AG04450 (cell line): ENCODE measurements around the gene IFITM5. TPM values are rescaled to one million over a fixed set of nuclear protein-coding genes. Genes with fewer than 3 reads are reported as not detected.
"Not testable (repeated sequence)": the region's sequence is repeated elsewhere in the genome, so short reads cannot be mapped to it uniquely, and the experiment has no call there.

ENCODE experiments used
- CTCF ChIA-PET: fragments of 300-600, 350-600 bp; formaldehyde crosslinking; extraction: SDS; loops from one replicate; lab custom pipeline; 2022; ENCODE audit warnings: antibody characterized with exemption, inconsistent platforms; lab: Charles Lee
- POLR2A ChIA-PET: fragments of 350-600 bp; formaldehyde crosslinking; extraction: SDS; loops from one replicate; lab custom pipeline; 2021; ENCODE audit warnings: antibody characterized with exemption, inconsistent platforms; lab: Yijun Ruan, JAX
- DNase-seq: peaks from one replicate; pipeline ENCODE4 v3.0.0-alpha.2; 2011; ENCODE audit warnings: low read depth, low spot score
- H3K27ac ChIP-seq: one replicate; pipeline ENCODE4 v1.5.1; 2012; ENCODE audit warnings: low read depth, low read length, control low read depth
- H3K27me3 ChIP-seq: one replicate; pipeline ENCODE4 v1.6.0; 2012; ENCODE audit warnings: low read length; ENCODE audit not compliant: control insufficient read depth, insufficient read depth
- H3K4me3 ChIP-seq: 2 replicates; pipeline ENCODE4 v1.5.1; 2011; ENCODE audit warnings: mild to moderate bottlenecking, low read depth, low read length, control low read depth
- H3K9me3 ChIP-seq: 2 replicates; pipeline ENCODE4 v1.5.1; 2012; ENCODE audit warnings: low read length; ENCODE audit not compliant: control insufficient read depth, insufficient read depth
- polyA plus RNA-seq: library from polyadenylated mRNA; depleted of rRNA; stranded (reverse); fragments of >200 nt; gene quantifications from 2 replicates; pipeline ENCODE4 v1.2.3, GENCODE V29; 2011
- TF ChIP-seq, protein P1 (sequence below): IDR thresholded peaks from 2 replicates; pipeline ENCODE4 v1.5.1; 2011; ENCODE audit warnings: low read depth, low read length, control low read depth, inconsistent platforms

Gene IFITM5
- polyA plus RNA-seq, 1 experiment: not detected

DNA sequence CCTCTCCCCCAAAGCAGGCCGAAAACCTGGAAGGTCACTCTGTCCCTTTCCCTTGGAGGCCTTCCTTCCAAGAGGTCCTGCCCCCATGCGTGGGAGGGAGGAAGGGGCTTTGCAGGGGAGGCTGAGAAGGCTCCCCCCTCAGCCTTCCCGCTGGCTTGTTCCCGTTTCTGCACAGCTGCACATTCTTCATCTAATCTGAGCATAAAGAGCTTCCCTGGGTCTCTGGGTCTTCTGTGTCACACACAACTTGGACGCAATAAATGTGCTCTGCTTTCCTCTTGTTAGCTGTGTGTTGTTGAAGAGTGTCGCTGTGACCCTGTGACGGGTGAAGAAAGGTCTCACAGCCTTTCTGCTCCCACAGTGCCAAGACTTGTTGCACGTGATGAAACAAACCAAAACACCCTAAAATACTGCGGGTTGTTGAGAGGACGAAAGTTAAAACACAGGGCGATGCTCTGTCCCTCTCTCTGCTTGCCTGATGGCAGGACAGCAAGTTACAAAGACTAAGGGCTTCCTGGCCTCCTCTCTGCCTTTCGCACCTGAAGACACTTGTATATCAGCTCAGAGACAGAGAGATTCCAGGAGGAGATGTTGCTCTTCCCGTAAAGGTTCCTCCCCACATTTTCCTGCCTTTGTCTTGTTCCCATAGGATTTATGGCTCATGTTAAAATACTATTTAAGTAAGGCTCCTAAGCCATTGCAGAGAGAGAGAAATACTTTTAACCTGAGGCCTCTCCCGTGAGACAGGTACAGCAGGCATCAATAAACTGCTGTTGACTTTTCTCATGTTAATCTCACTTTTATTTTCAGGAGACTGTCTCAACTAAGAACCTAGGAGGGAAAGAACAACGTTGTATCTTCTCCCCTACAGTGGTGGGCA, 36.7 kb upstream of the IFITM5 start:
- TF ChIP-seq, protein P1, sequence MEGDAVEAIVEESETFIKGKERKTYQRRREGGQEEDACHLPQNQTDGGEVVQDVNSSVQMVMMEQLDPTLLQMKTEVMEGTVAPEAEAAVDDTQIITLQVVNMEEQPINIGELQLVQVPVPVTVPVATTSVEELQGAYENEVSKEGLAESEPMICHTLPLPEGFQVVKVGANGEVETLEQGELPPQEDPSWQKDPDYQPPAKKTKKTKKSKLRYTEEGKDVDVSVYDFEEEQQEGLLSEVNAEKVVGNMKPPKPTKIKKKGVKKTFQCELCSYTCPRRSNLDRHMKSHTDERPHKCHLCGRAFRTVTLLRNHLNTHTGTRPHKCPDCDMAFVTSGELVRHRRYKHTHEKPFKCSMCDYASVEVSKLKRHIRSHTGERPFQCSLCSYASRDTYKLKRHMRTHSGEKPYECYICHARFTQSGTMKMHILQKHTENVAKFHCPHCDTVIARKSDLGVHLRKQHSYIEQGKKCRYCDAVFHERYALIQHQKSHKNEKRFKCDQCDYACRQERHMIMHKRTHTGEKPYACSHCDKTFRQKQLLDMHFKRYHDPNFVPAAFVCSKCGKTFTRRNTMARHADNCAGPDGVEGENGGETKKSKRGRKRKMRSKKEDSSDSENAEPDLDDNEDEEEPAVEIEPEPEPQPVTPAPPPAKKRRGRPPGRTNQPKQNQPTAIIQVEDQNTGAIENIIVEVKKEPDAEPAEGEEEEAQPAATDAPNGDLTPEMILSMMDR: no peak
- no peak for DNase-seq
- Histone ChIP-seq H3K9me3 (peaks cover 16% of the 10 kb centered on the region), H3K27ac (no peak overlapping the region), H3K4me3 (no peak overlapping the region), H3K27me3 (no peaks in the 10 kb centered on the region)
- ChIA-PET POLR2A (no interaction called here), CTCF (no interaction called here)

DNA sequence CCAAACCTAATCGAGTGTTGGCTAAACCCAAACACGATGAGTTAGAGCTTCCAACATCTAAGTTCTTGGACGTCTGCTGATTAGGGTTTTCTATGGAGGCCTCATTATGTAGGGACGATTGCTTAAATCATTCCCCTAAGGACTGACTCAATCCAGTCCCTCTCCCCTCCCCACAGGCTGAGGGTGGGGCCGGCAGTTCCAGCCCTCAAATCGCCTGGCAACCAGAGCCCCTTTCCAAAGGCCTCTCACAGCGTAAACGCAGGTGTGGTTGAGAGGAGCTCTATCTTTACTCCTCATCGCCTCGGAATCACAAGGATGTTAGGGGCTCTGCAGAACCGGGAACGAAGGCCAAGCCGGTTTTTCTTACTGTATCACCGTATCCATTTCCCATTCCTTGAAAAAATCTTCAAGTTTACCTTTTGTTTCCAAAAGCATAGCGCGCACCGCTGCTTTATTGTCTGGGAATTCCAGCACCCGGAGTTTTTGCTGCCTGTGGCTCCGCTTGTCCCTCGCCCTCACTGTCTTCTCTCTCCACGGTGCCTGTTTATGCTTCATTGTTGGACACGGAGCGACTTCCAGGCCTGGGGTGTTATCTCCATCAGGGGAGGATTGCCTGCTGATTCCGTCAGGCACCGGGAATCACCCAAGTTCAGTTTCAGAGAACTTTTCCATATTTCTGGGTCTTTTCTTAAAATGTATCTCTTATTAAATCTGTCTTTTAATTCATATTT, 35.1 kb upstream of the IFITM5 start:
- H3K27ac ChIP-seq: no peak overlapping the region
- ChIA-PET CTCF (no interaction called here), POLR2A (no interaction called here)
- H3K4me3 ChIP-seq: no peak overlapping the region
- H3K27me3 ChIP-seq: no peaks in the 10 kb centered on the region
- DNase-seq: no peak
- H3K9me3 ChIP-seq: peaks cover 16% of the 10 kb centered on the region
- TF ChIP-seq, protein P1: no peak

DNA sequence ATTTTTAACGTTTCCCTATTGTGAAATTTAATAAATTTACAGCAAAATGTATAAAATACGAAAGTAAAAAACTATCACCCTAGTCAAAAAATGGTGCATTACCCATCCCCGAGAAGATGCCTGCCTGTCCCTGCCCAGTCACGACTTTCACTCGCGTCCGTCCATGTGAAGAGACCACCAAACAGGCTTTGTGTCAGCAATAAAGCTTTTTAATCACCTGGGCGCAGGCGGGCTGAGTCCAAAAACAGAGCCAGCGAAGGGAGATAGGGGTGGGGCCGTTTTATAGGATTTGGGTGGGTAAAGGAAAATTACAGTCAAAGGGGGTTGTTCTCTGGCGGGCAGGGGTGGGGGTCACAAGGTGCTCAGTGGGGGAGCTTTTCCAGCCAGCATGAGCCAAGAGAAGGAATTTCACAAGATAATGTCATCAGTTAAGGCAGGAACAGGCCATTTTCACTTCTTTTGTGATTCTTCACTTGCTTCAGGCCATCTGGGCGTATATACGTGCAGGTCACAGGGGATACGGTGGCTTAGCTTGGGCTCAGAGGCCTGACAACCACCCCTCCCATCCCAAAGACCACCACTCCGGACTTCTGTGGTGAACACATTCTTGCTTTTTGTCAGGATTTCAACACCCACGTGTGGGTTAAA, 34.4 kb upstream of the IFITM5 start:
- POLR2A ChIA-PET, CTCF ChIA-PET, H3K4me3 ChIP-seq: not testable (repeated sequence)

DNA sequence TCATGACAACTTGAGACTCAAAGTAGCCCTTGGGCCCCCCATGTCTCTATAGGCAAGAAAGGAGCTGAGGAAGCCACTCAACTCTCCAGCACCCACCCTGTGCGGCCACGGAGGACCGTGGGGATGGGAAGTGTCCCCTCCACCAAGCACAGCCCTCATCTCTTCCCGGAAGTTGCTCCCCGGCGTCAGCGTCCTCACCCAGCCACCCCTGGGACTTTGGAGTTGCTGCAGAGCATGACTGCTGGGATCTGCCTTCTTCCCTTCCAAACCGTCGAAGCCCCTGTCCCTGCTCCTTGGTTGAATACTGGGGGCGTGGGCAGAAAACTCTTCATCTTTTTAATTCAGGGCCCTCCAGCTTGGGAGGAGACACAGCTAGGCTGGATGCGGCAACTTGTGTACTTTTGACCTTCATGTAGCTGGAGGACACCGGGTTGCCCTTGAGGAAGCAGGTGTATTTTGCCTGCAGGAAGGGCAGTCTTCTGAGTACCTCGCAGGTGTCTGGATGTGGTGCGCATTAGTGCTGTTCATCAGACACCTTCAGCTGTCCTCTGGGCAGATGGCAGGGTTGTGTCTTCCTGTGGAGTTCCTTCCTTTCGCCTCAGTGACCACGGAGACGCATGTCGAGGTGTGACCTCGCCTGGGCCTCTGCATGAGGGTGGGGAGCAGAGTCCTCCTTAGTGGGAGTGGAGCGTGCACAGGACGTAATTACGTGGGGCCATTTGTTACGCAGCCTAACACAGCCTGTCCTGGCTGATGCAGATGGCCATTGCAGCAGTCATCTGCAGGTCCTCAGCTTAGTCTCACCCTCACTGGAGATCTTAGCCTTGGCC, 33.5 kb upstream of the IFITM5 start:
- TF ChIP-seq, protein P1: no peak
- H3K4me3 ChIP-seq: no peak overlapping the region
- H3K9me3 ChIP-seq: peaks cover 16% of the 10 kb centered on the region
- ChIA-PET CTCF (interaction anchor here (0.5 kb wide), 1 partner anchor 23 kb away, joined by 3 read pairs; no protein-coding TSS in a partner anchor), POLR2A (no interaction called here)
- DNase-seq: no peak
- H3K27me3 ChIP-seq: no peaks in the 10 kb centered on the region
- no peak overlapping the region for H3K27ac ChIP-seq

More for the DNA sequence above, 34.4 kb upstream of the IFITM5 start:
- not testable (repeated sequence) for DNase-seq, H3K27me3 ChIP-seq, H3K27ac ChIP-seq
- peaks cover 16% of the 10 kb centered on the region for H3K9me3 ChIP-seq
